Left ventricle myocardium superior (tissue), 1 donor: ENCODE measurements around the gene C14orf180. TPM values are rescaled to one million over a fixed set of nuclear protein-coding genes. Genes with fewer than 3 reads are reported as not detected.
"Not testable (repeated sequence)": the region's sequence is repeated elsewhere in the genome, so short reads cannot be mapped to it uniquely, and the experiment has no call there.

Experiments used
- ATAC-seq: fragments of 200-7000 bp; cut with Tn5 transposase; one replicate; pipeline ENCODE4 v1.9.1; 2020; ENCODE audit warnings: mild to moderate bottlenecking, moderate library complexity
- DNase-seq: peaks from one replicate; pipeline ENCODE4 v3.0.0-alpha.2; 2020
- intact Hi-C: fragments of 100-400 bp; cut with micrococcal nuclease; formaldehyde crosslinking; loops from one replicate; pipeline ENCODE4 v1.11.0; 2022
- total RNA-seq: library from RNA; stranded (reverse); fragmentation: NEBNext Ultra II Directional; extraction: Animal tissue kit (Norgen Biotek cat#: 25700); gene quantifications from one replicate; pipeline ENCODE4 v1.2.1, GENCODE V29; 2021
- donor health status: DM: no; HTN: yes; CAD: no; lungs with severe emphysema.

The C14orf180 gene
- total RNA-seq, 1 donor from 2014 or later: 53.8 TPM

DNA sequence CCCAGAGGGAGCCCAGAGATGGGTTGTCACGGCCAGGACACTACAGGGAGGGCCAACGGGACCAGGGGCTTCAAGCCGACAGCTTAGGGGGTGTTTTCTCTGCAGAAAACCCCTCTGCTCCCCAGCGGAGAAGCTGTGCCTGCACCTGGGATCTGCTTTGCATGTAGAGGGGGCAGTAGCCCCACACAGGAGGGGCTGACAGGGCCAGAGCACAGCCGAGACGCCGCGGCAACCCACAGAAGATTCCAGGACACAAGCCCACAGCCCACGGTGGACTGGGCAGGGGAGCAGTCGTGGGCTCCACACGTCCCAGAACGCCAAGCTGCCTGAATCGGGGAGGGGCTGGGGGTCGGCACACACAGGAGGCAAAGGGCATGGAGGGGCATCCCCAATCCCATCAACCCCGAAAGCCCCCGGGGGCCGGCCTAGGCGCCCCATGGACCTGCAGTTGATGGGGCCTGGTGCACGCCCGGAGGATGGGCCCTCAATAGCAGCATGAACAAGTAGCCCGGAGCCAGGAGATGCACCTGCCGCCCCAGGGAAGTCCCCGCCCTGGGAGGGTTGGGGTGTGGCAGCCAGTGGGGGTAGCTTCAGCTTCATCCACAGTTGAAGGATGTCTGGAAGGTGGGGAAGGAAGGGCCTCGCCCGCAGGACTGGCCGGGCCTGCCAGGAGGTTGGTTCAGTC lies 55.5 kb downstream of the C14orf180 start:
- DNase-seq (no peak), ATAC-seq (no peak)
- intact Hi-C loops: no loop called here

GRCh38 chr14:104635717-104636116 lies 56.2 kb downstream of the C14orf180 start:
- intact Hi-C loops: no loop called here
- DNase-seq (no peak), ATAC-seq (no peak)

GRCh38 chr14:104636131-104636530 lies 56.6 kb downstream of the C14orf180 start:
- intact Hi-C loops: no loop called here
- ATAC-seq: no peak
- DNase-seq: no peak

DNA sequence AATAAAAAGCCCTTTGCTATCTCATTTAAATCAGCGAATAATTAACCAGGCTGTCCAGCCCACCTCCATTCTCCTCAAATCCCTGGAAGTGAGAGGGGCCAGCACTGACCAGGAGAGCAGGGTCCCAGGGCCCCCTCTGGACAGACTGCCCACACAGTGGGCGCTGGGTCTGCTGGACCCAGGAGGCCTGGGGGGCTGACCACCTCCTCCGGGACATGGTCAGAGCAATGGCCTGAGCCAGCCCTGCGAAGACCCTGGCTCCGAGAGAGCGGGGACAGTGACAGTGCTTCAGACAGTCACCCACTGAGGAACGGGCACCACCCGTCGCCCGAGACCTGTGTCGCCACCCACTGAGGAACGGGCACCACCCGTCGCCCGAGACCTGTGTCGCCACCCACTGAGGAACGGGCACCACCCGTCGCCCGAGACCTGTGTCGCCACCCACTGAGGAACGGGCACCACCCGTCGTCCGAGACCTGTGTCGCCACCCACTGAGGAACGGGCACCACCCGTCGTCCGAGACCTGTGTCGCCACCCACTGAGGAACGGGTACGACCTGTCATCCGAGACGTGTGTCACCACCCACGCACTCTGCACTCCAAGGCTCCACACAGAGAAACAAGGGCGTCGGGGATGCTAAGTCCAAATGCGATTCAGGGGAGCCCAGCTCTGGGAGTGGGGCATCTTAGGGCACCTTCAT lies 57.4 kb downstream of the C14orf180 start:
- intact Hi-C loops, ATAC-seq: not testable (repeated sequence)

DNA sequence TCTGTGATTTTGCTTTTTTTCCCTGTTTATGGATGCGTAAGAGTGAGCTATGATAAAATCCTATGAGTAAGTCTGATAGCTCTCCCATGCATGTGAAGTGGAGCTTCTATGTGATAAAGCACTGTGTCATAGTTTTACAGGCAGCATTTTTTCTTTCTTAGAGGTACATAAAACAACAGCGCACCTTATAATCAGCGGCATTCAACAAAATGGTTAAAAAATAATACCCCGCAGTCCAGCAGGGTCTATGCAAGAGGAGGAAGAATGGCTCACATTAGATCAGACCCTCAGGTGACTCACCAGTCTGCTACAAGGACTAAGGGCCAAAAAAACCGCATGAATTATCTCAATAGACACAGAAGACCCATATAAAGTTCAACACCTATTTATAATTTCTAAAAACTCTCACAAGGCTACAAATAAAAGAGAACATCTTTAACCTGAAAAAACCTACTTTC lies 58.0 kb downstream of the C14orf180 start:
- ATAC-seq: no peak
- intact Hi-C loops: no loop called here

More for the DNA sequence above, 57.4 kb downstream of the C14orf180 start:
- DNase-seq: not testable (repeated sequence)

GRCh38 chr14:104638190-104638589 lies 58.6 kb downstream of the C14orf180 start:
- intact Hi-C loops: no loop called here
- DNase-seq (no peak), ATAC-seq (no peak)

More for the DNA sequence above, 58.0 kb downstream of the C14orf180 start:
- no peak for DNase-seq

DNA sequence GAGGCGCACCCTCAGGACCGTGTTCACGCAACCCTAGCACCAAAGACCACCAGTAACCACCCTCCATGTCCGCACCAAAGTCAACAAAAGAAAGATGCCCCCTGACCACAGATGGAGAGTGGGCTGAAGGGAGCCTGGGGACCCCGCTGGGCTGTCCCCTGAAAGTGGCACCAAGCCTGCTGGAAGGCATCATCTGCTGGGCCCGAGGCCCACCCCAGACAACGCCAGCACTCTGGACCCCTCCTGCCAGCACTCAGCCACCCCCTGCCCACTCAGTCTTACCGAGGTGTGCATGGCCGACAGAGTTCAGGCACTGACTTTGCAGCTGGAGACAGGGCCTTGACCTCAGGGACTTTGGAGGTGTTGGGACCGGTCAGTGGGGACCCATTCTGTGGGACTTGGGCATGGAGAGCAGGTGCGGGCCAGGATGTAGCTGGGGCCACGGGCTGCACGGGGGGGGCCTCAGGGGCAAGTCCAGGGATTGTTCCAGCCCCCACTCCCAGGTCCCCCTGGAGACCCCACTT lies 59.4 kb downstream of the C14orf180 start:
- intact Hi-C loops: no loop called here
- no peak for ATAC-seq
- DNase-seq: no peak

DNA sequence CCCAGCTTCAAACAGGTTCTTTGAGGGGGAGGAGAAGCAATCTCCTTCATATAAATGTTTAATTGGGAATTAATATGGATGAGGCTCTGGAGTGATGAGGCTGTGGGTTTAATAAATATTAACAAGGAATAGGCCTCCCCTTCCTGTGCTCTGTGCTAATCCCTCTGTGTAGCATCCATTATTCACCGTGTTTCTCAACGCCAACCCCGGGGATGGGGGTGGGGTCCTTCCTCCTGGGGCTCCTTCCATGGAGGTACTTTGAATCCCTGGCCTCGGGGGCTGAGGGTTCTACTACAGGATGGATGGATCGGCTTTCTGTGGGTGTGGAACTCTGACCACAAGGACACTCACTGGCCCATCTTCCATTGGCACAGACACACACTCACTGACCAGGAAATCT lies 59.9 kb downstream of the C14orf180 start:
- DNase-seq: no peak
- intact Hi-C loops: no loop called here
- no peak for ATAC-seq

Other genes starting within 250 kb of the C14orf180 start
- gene TMEM179, start 25.0 kb downstream of the C14orf180 start, total RNA-seq: not detected
- gene INF2, start 109.9 kb downstream of the C14orf180 start, total RNA-seq: 30.4 TPM
- gene ADSS1, start 144.5 kb downstream of the C14orf180 start, total RNA-seq: 226 TPM
- gene SIVA1, start 173.4 kb downstream of the C14orf180 start, total RNA-seq: 65.1 TPM
- gene AKT1, start 216.0 kb downstream of the C14orf180 start, total RNA-seq: 142 TPM
- 5.3 TPM for gene ZBTB42, start 221.3 kb downstream of the C14orf180 start, total RNA-seq